Measurements from ENCODE around the gene ADGRG2.

GRCh38 chrX:18944482-18944881, 177.8 kb downstream of the ADGRG2 start:
- no peak for TF ChIP-seq POLR2A (IDR thresholded peaks at IDR 0.05; ENCODE audit: low read length)
- no peak for TF ChIP-seq GATA1 (IDR thresholded peaks at IDR 0.05; ENCODE audit: low read depth, low read length)
